AG09319 (cell line): Measurements from ENCODE around the gene CA9.

ENCODE experiments used
- DNase-seq: peaks from one replicate; pipeline ENCODE4 v3.0.0-alpha.2; 2010; ENCODE audit warnings: low read depth; ENCODE audit errors: extremely low read depth
- TF ChIP-seq, protein P1 (sequence below): IDR thresholded peaks from 2 replicates; pipeline ENCODE4 v1.5.1; 2011; ENCODE audit warnings: low read depth, mild to moderate bottlenecking, inconsistent platforms, low read length, moderate library complexity

The CA9 gene

DNA sequence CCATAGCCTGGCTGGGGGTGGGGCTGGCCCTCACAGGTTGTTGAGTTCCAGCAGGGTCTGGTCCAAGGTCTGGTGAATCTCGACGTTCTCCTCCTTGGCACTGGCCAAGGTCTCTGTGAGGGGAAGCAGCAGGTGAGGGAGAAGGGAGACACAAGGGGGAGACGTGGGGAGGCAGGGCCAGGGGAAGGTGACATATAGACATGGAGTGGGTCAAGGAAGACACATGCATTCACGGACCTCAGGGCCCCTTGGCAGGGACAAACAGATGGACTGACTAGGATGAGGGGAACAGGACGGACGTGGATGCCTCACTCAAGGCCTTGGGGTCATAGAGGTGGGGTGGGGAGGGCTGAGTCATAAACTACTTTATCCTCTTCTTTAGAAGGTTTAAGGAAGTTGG lies 8.3 kb downstream of the CA9 start:
- DNase-seq, result no peak
- TF ChIP-seq, protein P1, sequence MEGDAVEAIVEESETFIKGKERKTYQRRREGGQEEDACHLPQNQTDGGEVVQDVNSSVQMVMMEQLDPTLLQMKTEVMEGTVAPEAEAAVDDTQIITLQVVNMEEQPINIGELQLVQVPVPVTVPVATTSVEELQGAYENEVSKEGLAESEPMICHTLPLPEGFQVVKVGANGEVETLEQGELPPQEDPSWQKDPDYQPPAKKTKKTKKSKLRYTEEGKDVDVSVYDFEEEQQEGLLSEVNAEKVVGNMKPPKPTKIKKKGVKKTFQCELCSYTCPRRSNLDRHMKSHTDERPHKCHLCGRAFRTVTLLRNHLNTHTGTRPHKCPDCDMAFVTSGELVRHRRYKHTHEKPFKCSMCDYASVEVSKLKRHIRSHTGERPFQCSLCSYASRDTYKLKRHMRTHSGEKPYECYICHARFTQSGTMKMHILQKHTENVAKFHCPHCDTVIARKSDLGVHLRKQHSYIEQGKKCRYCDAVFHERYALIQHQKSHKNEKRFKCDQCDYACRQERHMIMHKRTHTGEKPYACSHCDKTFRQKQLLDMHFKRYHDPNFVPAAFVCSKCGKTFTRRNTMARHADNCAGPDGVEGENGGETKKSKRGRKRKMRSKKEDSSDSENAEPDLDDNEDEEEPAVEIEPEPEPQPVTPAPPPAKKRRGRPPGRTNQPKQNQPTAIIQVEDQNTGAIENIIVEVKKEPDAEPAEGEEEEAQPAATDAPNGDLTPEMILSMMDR, result no peak

DNA sequence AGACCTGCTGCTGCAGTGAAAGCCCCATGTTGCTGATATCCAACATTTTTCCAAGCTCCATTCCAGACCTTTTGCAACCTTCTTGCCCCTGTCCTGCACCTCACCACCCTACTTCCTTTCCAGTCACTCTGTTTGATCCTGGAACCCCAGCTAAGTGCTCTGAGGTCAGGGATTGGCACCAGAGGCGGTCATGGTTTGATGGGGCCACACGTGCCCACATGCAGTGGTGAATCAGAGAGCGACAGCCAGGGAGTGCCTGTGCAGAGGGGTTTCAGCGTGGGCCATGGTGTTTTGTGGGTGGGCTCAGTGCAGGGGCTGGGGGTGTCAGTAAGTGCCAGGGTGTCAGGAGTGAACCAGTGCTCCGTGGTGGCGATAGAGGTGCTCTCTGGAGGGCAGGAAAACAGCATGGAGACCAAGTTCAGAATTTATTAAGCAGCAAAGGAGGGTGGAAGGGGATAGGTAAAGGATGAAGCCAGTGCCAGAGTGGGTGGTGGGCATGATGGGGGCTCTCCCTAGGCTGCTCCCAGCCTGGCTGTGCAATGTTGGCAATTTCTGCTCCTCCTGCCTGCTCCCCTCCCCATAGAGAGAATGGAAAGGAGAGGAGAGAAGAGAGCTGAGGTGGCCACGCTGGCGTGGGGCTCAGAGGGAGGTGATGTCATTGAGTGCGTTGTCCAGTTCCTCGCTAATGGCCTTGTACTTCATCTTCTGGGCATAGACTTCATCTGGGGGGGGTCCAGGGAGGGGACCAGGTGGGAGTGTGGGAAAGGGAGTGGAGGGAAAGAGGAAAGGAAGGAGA lies 9.0 kb downstream of the CA9 start:
- no peak for DNase-seq
- TF ChIP-seq, protein P1, result no peak

DNA sequence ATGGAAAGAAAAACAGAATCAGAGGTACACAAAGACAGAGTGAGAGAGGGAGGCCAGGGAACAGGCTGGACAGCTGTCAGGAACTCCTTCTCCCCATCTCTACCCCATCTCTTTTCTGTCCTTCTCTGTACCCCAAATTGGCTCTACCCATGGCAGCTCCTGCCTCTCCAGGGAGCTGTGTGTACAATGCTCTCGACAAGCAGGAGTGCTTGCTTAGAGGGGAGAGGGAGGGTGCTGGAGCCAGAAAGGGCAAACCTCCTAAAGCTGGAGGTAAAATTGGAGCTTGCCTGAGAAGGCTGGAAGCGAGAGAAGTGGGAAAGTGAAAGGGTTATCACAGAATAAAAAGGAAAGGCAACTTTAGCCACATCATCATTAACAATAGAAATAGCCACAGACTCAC lies 9.6 kb downstream of the CA9 start:
- TF ChIP-seq, protein P1, result no peak

DNA sequence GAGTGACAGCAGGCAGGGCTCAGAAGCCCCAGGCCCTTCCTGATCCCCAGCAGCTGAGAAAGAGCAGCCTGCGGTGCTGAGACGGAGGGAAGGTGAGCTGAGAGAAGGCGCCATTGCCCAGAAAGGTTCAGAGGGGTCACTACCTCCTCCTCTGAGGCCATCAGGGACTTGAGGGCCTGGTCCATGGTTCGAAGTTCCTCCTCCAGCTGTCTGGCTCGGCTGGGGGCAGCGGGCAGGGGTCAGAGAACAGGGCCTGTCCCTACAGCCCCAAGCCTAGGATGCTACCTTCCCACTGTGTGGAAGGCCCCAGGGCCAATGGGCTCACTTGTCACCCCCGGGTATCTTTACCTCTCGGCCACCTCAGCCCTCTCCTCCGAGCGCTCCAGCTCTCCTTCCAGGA lies 11.2 kb downstream of the CA9 start:
- DNase-seq, result no peak
- TF ChIP-seq, protein P1, result no peak

More for the DNA sequence above, 9.6 kb downstream of the CA9 start:
- no peak for DNase-seq

DNA sequence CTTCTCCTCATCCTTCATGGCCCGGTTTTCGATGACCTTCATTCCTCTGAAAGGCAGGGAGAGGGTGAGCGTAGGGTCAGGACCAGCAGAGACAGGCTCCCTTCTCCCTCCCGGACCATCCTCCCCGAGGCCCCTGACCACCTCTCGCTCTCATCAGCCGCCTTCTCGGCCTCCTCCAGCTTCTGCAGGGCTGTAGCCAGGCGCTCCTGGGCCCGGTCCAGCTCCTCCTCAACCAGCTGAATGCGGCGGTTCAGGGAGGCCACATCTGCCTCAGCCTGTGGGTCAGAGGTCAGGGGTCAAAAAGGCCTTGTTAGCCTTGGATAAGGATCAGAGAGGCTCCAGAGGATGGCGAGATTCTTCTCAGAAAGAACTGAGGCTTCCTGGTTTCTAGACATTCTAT lies 11.8 kb downstream of the CA9 start:
- TF ChIP-seq, protein P1, result no peak
- no peak for DNase-seq

DNA sequence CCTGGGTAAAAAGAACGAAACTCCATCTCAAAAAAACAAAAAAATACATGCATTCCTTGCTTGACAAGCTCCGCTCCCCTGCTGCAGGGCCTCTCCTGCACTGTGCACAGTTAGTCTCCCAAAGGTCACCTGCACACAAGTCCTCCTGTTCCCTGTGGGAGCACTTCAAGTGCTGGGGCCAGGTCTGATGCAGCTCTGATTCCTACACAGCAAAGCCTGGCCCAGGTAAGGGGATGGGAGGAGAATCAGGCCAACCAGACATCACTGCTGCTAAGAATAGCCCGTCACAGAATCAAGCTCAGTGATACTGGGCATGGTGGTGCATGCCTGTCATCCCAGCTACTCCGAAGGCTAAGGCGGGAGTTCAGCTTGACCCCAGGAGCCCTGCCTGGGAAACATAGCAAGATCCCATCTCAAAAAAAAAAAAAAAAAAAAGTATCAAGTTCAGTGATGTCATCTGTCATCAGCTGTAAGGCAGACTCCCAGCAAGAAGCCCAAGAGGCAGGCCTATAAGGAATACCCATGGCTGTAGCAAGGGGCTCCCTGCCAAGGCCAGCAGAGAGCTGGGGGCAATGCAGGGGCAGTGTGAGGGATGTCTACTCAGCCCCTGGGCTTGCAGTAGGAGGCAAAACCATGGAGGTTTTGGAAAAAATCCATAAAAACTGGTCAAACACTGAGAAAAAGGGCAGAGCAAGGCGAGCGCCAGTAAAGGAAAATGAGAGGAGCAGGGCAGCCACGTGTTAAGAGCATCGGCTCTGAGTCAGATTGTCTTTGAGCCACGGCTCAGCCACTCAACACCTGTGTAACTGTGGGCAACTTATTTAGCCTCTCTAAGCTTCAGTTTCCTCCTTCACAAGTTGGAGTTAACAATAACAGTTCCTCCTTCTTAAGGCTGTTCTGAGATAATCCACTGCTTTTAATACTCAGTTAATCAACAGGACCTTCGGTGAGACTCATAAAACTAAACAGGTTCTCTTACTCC lies 12.8 kb downstream of the CA9 start:
- DNase-seq, result no peak
- TF ChIP-seq, protein P1, result no peak

DNA sequence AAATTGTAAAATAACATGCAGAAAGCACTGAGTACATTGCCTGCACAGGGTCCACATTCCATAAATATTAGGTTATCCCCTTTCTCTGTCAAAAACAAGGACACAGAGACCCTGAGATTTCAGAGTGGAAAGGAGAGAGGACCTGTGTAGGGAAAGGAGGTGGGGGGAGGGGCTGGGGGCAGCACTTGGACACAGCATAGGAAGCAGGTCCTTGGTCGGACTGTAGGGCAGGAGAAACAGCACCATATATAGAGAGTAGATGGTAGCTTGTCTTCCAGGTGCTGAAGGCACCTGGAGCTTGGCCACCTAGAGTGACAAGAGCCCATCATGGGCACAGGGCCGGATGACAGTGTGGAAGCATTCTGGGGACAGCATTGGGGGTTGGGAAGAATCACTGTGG lies 13.6 kb downstream of the CA9 start:
- DNase-seq, result no peak
- TF ChIP-seq, protein P1, result no peak
